Stomach smooth muscle (tissue), 2 donors: Measurements from ENCODE around the gene CDCA4.

Source experiments
- H3K27ac ChIP-seq: one replicate; pipeline ENCODE4 v1.7.0; 2013; ENCODE audit warnings: mild to moderate bottlenecking, low read length, inconsistent platforms
- H3K27me3 ChIP-seq, 2 donors: one replicate each; pipeline ENCODE4 v1.7.0; 2013; ENCODE audit warnings: low read length in 2 of 2; ENCODE audit not compliant: insufficient read depth in 2 of 2, control insufficient read depth in 1 of 2
- H3K36me3 ChIP-seq, 2 donors: one replicate each; pipeline ENCODE4 v1.7.0; 2013; ENCODE audit warnings: low read length in 2 of 2; ENCODE audit not compliant: control insufficient read depth in 2 of 2, insufficient read depth in 2 of 2
- H3K4me1 ChIP-seq: one replicate; pipeline ENCODE4 v1.7.0; 2013; ENCODE audit warnings: low read length; ENCODE audit not compliant: control insufficient read depth, insufficient read depth
- H3K4me3 ChIP-seq, 2 donors: one replicate each; pipeline ENCODE4 v1.7.0; 2013; ENCODE audit warnings: low read length in 2 of 2
- H3K9ac ChIP-seq, 2 donors: one replicate each; pipeline ENCODE4 v1.7.0; 2013; ENCODE audit warnings: low read length in 2 of 2, mild to moderate bottlenecking in 1 of 2
- H3K9me3 ChIP-seq, 2 donors: one replicate each; pipeline ENCODE4 v1.7.0; 2013; ENCODE audit warnings: low read length in 2 of 2; ENCODE audit not compliant: control insufficient read depth in 2 of 2
- donor health status: healthy.
- donor health status: Pancreatic carcinoma.

CDCA4 gene

DNA sequence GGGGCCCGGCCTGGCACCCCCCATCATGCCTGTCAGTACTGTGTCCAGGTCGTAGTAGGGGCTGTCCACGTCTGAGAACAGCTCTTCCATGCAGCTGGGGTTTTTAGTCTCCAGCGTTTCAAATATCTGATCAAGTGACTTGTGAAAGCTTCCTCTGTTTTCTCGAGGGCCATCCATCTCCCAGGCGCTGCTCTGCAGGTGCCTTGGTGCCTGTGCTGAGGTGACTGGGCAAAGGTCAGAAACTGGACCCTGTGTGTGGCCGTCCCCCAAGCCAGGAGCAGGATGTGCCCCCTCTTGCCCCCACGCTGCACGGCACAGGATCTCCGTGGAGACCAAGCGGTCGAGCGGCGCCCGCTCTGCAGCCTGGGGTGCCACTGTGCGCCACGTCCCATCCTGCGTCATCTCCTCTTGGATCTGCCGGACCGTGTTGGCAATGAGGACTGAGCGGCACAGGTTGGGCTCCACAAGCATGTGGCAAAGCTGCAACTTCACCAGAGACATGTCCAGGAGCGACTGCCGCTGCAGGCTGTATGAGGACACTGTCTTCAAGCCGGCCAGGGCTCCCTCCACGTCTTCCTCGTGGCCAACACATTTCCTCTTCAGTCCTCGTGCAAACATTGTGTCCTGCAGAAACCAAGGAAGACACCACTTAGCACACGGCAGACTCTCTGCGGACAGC lies 9.4 kb downstream of the CDCA4 start:
- peak overlapping the region in 1 of 2 donors; percentile 5 for H3K9ac ChIP-seq
- peaks cover 3% of the 10 kb centered on the region in 2 donors for H3K36me3 ChIP-seq
- H3K27me3 ChIP-seq = no peaks in the 10 kb centered on the region
- H3K9me3 ChIP-seq = no peaks in the 10 kb centered on the region
- peak overlapping the region; percentile 75 for H3K27ac ChIP-seq
- H3K4me1 ChIP-seq = peaks cover 37% of the 10 kb centered on the region
- H3K4me3 ChIP-seq = peak overlapping the region in 1 of 2 donors; percentile 35

DNA sequence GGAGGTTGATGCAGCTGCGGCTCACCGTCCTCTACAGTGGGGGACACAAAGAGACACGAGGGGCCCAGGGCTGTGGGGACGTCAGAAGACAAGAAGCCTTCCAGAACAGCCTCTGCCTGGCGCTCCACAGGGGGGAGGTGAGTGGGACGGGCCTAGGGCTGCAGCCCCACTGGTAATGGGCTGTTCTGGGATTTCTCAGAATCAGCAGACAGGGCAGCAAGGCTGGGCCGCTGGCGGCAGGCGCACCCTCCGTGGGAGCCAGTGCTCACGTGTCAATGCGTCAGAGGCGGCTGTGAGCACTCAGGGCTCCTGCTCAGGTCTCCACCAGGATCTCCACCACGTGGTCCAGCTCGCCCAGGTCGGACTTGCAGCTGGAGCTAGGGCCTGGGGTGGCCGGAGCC lies 10.0 kb downstream of the CDCA4 start:
- Histone ChIP-seq H3K36me3 (peaks cover 3% of the 10 kb centered on the region in 2 donors), H3K4me3 (no peak overlapping the region), H3K27ac (peak overlapping the region; percentile 75), H3K4me1 (peaks cover 37% of the 10 kb centered on the region), H3K27me3 (no peaks in the 10 kb centered on the region), H3K9me3 (no peaks in the 10 kb centered on the region), H3K9ac (no peak overlapping the region)

DNA sequence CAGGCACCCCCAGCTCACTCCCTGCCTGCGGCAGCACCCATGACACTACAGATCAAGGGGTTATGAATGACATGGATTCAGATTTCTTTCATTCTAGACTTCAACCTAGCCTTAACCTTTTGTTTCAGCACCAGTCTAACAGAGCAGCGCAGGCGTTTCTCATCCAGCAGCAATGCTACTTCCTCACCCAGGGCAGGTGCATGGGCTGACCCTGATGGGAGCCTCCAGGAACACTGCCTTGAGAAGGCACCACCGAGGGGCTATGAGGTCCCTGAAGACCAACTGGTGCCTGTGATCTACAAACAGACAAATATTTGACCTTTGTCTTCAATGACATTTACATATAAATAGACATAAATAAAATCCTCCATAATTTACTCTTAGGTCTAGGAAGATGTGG lies 10.8 kb downstream of the CDCA4 start:
- no peaks in the 10 kb centered on the region for H3K9me3 ChIP-seq
- no peak overlapping the region for H3K4me3 ChIP-seq
- H3K9ac ChIP-seq = no peak overlapping the region
- peak overlapping the region; percentile 75 for H3K27ac ChIP-seq
- peaks cover 37% of the 10 kb centered on the region for H3K4me1 ChIP-seq
- no peaks in the 10 kb centered on the region for H3K27me3 ChIP-seq
- peaks cover 3% of the 10 kb centered on the region in 2 donors for H3K36me3 ChIP-seq

DNA sequence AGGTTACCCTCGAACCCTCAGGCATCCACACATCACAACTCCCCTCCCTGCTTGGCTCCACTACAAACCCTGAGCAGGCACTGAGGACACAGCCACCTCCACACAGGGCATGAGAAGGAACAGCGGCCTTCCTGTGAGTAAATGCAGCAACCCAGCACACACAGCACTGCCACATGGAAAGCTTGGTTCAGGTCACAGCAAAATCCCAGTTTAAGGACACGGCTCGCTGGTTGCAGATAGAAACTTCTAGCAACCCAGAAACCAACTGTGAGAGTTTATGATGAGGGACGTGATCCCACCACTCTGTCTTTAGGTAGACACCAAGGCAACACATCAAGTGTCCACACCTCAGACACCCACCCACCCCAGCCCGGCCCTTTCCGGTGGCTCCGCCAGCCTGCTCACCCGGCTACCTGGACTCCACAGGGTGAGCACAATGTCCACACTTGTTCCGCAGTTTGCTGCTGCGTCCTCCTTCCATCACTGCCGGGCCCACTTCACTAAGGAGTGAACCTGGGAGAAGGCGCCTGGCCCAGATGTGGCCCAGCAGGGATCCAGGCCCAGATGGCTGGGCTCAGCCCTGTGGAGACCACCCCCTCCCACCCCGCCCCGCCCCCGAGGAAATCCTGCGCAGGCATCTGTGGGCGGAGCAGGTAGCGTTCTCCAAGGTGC lies 13.2 kb downstream of the CDCA4 start:
- Histone ChIP-seq H3K27ac (no peak overlapping the region), H3K9me3 (no peaks in the 10 kb centered on the region), H3K4me3 (no peak overlapping the region), H3K4me1 (peaks cover 27% of the 10 kb centered on the region), H3K9ac (no peak overlapping the region), H3K27me3 (no peaks in the 10 kb centered on the region), H3K36me3 (peaks cover 3% of the 10 kb centered on the region in 2 donors)

DNA sequence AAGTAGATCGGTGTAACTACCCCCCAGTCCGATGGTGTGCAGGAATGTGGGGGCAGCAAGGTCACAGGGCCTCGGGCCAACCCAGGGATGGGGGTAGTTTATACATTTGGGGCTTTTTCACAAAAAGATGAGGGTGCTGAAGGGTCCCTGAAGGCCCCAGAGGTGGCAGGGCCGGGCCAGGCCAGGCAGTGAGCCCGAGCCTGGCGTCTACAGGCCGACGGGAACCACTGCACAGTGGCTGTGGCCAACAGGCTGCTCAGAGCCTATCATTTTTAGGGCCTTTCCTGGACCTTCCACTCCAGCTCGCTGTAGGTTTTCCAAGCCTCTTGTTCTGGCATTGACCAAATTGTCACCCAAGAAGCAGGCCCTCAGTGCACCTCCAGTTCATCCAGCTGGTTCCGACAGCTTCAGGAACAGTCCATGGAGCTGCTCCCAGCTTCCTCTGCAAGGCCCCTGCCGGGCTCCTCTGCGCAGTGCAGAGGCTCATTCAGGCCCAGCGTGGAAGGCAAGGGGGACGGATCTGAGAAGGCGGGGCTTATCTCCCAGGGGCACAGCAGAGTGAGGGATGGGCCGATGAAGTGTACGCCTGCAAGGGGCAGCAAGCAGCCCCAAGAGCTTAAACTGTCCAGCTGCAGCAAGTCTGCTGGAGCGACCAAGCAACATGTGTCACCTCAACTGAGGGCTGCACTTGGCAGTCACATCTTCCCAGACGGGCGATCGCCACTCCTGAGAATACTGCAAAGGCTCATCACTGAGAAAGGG lies 13.9 kb downstream of the CDCA4 start:
- peaks cover 3% of the 10 kb centered on the region in 2 donors for H3K36me3 ChIP-seq
- no peak overlapping the region for H3K9ac ChIP-seq
- H3K4me1 ChIP-seq = peaks cover 20% of the 10 kb centered on the region
- no peaks in the 10 kb centered on the region for H3K9me3 ChIP-seq
- no peaks in the 10 kb centered on the region for H3K27me3 ChIP-seq
- no peak overlapping the region for H3K27ac ChIP-seq
- no peak overlapping the region for H3K4me3 ChIP-seq

DNA sequence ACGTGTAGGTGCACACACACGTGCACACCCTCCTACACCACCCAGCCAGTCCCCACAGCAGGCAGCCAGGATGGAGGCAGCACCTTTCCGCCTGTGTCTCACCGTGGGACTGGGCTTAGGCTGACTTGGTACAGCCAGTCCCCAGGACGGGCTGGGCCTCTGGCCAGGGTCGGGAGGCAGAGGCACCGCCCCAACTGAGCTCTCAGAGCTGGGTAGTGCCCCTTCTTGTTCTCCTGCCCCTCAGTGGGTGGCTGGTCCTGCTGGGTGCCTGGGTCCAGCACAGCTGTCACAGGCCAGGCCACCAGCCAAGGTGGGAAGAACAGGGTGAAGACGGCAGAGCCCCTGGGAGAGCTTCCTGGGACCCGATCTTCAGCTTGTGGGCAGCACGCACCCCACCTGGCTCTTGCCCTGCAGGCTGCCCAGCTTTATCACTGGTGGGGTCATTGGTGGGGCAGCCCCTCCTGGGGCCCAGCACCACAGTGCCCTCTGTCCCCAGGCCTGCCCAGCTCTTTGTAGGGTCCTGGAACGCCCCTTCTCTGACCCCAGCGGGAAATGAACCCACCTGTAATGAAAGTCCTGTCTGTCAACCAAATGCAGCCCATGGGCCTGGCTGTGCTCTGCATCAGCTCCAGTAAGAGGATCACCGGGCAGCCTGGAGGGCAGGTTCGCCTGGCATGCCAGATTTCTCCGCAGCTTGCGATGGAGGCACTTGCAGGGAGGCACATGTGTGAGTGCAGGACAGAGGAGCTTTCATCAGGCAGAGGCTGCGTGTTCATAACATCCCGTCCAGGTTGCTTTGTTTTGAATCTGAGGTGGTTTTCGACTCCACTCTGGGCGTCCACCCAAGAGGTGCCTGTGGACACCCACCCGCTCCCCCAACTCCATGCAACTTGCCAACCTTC lies 14.7 kb downstream of the CDCA4 start:
- Histone ChIP-seq H3K36me3 (peaks cover 3% of the 10 kb centered on the region in 2 donors), H3K4me3 (no peak overlapping the region), H3K4me1 (peaks cover 11% of the 10 kb centered on the region), H3K9me3 (no peaks in the 10 kb centered on the region), H3K9ac (no peak overlapping the region), H3K27me3 (no peaks in the 10 kb centered on the region), H3K27ac (no peak overlapping the region)

DNA sequence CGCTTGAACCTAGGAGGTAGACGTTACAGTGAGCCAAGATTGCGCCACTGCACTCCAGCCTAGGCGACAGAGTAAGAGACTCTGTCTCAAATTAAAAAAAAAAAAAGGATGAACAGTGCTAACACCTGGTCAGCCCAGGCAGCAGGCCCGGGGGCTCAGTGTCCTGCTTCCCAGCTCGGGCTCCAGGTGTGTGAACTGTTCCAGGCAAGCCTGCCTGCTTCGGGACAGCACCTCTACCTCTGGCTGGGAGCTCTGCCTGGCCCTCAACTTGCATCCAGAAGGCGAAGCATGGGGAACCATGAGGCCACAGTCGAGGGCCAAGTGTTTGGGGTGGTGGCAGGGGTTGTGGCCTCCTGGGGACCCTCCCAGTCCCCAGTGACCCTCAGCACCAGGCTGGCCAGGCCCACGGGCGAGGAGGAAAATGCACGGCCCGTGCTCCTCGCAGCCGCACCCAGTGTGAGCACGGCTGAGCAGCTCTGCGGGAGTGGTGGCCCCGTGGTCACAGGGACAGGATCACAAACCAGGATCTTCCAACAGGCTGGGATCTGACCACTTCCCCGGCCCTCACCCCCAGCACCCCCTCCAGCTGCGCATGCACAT lies 15.5 kb downstream of the CDCA4 start:
- H3K27ac ChIP-seq = no peak overlapping the region
- H3K27me3 ChIP-seq = no peaks in the 10 kb centered on the region

DNA sequence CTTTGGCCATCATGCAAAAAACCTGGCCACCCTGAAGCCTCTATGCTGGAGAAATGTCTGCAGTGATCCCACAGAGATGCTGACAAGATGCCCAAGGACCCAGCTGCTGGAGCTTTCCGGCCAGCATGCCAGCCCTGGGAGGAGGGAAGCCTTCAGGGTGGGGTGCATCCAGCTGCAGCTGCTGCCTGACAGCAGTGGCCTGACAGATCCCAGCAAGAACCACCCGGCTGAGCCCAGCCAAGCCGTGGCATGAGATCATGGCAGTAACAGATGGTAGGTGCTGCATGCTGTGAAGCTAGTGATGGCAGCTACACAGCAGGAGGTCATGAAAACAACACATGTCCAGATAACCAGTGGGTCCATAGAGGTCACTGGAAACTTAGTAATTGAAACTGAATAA lies 21.5 kb downstream of the CDCA4 start:
- Histone ChIP-seq H3K36me3 (peaks cover 4 to 7% of the 10 kb centered on the region in 2 donors), H3K4me1 (no peaks in the 10 kb centered on the region), H3K27me3 (no peaks in the 10 kb centered on the region), H3K4me3 (no peak overlapping the region), H3K9me3 (no peaks in the 10 kb centered on the region), H3K27ac (no peak overlapping the region), H3K9ac (no peak overlapping the region)

More for the DNA sequence above, 15.5 kb downstream of the CDCA4 start:
- no peak overlapping the region for H3K4me3 ChIP-seq
- H3K9ac ChIP-seq = no peak overlapping the region
- H3K9me3 ChIP-seq = no peaks in the 10 kb centered on the region
- peaks cover 0 to 3% of the 10 kb centered on the region in 2 donors for H3K36me3 ChIP-seq
- peaks cover 5% of the 10 kb centered on the region for H3K4me1 ChIP-seq

DNA sequence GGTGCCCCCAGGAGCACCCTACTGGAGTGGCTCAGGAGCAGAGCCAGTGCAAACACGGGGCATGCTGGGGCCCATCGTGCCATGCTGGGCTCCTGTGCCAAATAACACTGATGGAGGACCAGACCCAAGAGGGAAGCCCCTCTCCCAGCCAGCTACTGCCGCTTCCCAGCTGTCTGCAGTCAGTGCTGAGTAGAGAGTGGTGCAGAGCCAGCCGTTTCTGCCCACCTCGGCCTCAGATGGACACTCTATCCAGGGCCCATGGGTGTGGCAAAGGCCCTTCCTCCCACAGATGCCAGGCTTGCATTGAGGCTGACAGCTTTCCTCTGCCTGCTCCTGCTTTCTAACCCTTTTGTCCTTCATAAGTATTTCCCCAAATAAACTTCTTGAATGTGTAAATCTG lies 22.1 kb downstream of the CDCA4 start:
- H3K4me3 ChIP-seq = no peak overlapping the region
- no peaks in the 10 kb centered on the region for H3K27me3 ChIP-seq
- H3K4me1 ChIP-seq = no peaks in the 10 kb centered on the region
- H3K9ac ChIP-seq = no peak overlapping the region
- no peaks in the 10 kb centered on the region for H3K9me3 ChIP-seq
- peaks cover 4 to 8% of the 10 kb centered on the region in 2 donors for H3K36me3 ChIP-seq
- H3K27ac ChIP-seq = no peak overlapping the region

DNA sequence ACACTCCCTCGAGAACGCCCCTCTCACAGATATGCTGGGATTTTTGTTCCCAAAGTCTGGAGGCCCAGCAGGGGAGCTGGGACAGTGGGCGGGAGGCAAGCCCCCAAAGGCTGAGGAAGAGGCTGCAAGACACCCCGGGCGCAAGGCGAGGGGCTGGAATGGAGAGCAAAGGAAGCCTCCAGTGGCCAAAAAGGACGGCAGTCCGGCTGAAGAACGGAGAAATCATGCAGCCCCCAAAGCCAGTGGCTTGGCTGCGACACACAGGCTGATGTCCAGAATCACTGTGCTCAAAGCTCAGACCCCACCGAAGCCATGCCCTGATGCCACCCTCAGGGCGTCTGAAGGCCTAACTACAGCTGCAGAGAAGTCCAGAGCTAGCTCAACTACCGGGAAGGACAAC lies 24.4 kb downstream of the CDCA4 start:
- Histone ChIP-seq H3K4me3 (no peak overlapping the region), H3K9me3 (no peaks in the 10 kb centered on the region), H3K27me3 (no peaks in the 10 kb centered on the region), H3K4me1 (no peaks in the 10 kb centered on the region), H3K27ac (no peak overlapping the region), H3K36me3 (peaks cover 6 to 21% of the 10 kb centered on the region in 2 donors), H3K9ac (no peak overlapping the region)
